ENCODE measurements around the gene TREM1. TPM values are rescaled to one million over a fixed set of nuclear protein-coding genes. Genes with fewer than 3 reads are reported as not detected.

TREM1 gene
- total RNA-seq, 1 experiment from 2014 or later = not detected

- Histone ChIP-seq H3K4me2 (no peak overlapping the region), H3K27me3 (ENCODE audit: insufficient read depth, low read depth) (peaks cover 36% of the 10 kb centered on the region; the same call in 1 of the 2 replicates), H3K79me2 (ENCODE audit: low read depth) (no peaks in the 10 kb centered on the region), H3K4me3 (no peak overlapping the region), H3K9me3 (ENCODE audit: insufficient read depth, low read depth) (no peaks in the 10 kb centered on the region), H3K4me1 (replicated peaks; ENCODE audit: insufficient read depth) (no peaks in the 10 kb centered on the region), H3F3A (ENCODE audit: insufficient read depth, low read depth) (no peaks in the 10 kb centered on the region), H2AFZ (no peak overlapping the region), H3K36me3 (ENCODE audit: low read depth) (no peaks in the 10 kb centered on the region), H3K27ac (no peak overlapping the region), H4K20me1 (ENCODE audit: insufficient read depth) (no peaks in the 10 kb centered on the region), H3K9me2 (ENCODE audit: insufficient read depth) (no peaks in the 10 kb centered on the region)
- intact Hi-C loops (cut with micrococcal nuclease; ENCODE audit: unreplicated experiment) = no loop called here
- TF ChIP-seq, protein P1, sequence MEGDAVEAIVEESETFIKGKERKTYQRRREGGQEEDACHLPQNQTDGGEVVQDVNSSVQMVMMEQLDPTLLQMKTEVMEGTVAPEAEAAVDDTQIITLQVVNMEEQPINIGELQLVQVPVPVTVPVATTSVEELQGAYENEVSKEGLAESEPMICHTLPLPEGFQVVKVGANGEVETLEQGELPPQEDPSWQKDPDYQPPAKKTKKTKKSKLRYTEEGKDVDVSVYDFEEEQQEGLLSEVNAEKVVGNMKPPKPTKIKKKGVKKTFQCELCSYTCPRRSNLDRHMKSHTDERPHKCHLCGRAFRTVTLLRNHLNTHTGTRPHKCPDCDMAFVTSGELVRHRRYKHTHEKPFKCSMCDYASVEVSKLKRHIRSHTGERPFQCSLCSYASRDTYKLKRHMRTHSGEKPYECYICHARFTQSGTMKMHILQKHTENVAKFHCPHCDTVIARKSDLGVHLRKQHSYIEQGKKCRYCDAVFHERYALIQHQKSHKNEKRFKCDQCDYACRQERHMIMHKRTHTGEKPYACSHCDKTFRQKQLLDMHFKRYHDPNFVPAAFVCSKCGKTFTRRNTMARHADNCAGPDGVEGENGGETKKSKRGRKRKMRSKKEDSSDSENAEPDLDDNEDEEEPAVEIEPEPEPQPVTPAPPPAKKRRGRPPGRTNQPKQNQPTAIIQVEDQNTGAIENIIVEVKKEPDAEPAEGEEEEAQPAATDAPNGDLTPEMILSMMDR (conservative IDR thresholded peaks at IDR 0.05) = no peak
- no peak for TF ChIP-seq EZH2 (IDR thresholded peaks at IDR 0.05; ENCODE audit: low read depth)
- ChIA-PET CTCF (no interaction called here), POLR2A (ENCODE audit: unreplicated experiment) (no interaction called here)
- no peak for DNase-seq
- BruUV-seq (replicated peaks) = no TSS peak
Observed at GRCh38 chr6:41273714-41274113, 12.8 kb downstream of the TREM1 start.

DNA sequence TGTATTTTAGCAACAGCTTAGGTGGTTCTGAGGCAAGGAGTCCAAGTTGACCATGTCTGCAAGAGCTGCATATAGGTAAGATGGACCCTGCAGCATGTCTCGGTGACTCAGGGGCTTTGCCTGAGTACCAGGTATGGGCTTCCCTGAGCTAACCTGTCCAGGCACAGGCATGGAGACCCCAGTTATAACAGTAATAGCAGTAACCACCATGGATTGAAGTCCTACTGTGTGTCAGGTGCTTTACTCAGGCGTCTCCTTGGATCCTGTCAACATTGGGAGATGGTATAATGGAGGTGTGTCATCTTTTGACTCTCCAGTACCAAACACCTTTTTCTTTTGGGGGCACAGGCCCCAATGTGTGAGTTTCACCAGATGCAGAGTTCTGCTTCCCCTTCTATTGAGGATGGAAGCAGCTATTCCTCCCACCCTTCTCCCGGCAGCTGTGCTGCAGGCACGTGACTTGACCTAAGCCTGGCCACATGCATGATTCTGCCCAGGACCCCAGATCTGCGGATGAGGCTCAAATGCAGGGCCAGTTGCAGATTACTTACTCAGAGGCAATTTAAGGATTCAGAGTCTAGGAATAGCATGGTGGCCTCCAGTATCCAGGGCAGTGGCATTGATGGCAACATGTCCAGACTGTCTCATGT, 13.8 kb downstream of the TREM1 start:
- H2AFZ ChIP-seq = no peak overlapping the region
- BruUV-seq (replicated peaks) = no TSS peak
- no peaks in the 10 kb centered on the region for H3K79me2 ChIP-seq (ENCODE audit: low read depth)

DNA sequence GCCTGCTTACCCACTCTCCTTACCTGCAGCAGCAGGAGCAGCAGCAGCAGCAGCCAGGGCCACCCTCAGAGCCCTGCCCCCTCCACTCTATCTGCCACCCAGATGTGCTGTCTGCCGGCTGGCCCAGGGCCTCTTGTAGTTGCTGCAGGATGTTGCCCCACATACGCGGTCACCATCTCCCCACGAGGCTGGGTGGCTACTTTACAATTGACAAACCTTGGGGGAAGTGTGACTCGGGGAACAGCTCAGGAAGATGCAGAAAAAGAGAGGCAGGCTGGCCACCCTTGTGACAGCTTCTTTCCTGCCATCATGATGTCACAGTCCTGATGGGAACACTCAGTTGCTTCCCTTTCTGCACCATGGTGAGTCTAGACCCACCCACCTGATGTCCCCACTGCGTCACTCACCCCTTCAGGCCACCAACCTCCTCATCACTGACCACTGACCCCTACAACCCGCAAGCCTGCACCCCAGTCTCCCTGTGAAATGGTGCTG, 14.5 kb downstream of the TREM1 start:
- intact Hi-C loops (cut with micrococcal nuclease; ENCODE audit: unreplicated experiment) = no loop called here
- Histone ChIP-seq H3K4me3 (no peak overlapping the region), H3F3A (ENCODE audit: insufficient read depth, low read depth) (no peaks in the 10 kb centered on the region), H3K27ac (no peak overlapping the region), H3K4me1 (replicated peaks; ENCODE audit: insufficient read depth) (no peaks in the 10 kb centered on the region), H3K9me2 (ENCODE audit: insufficient read depth) (no peaks in the 10 kb centered on the region), H4K20me1 (ENCODE audit: insufficient read depth) (no peaks in the 10 kb centered on the region), H3K27me3 (ENCODE audit: insufficient read depth, low read depth) (peaks cover 36% of the 10 kb centered on the region; the same call in 1 of the 2 replicates), H3K9me3 (ENCODE audit: insufficient read depth, low read depth) (no peaks in the 10 kb centered on the region), H3K4me2 (no peak overlapping the region), H3K79me2 (ENCODE audit: low read depth) (no peaks in the 10 kb centered on the region), H3K36me3 (ENCODE audit: low read depth) (no peaks in the 10 kb centered on the region), H2AFZ (no peak overlapping the region)
- TF ChIP-seq, protein P1 (conservative IDR thresholded peaks at IDR 0.05) = no peak
- TF ChIP-seq EZH2 (IDR thresholded peaks at IDR 0.05; ENCODE audit: low read depth) = no peak
- POLR2A ChIA-PET (ENCODE audit: unreplicated experiment) = no interaction called here
- no peak for DNase-seq
- CTCF ChIA-PET = no interaction called here
- no TSS peak for BruUV-seq (replicated peaks)

More for the DNA sequence above, 13.8 kb downstream of the TREM1 start:
- Histone ChIP-seq H3F3A (ENCODE audit: insufficient read depth, low read depth) (no peaks in the 10 kb centered on the region), H3K36me3 (ENCODE audit: low read depth) (no peaks in the 10 kb centered on the region), H3K27ac (no peak overlapping the region), H4K20me1 (ENCODE audit: insufficient read depth) (no peaks in the 10 kb centered on the region), H3K9me2 (ENCODE audit: insufficient read depth) (no peaks in the 10 kb centered on the region), H3K4me3 (no peak overlapping the region), H3K9me3 (ENCODE audit: insufficient read depth, low read depth) (no peaks in the 10 kb centered on the region), H3K4me2 (no peak overlapping the region), H3K4me1 (replicated peaks; ENCODE audit: insufficient read depth) (no peaks in the 10 kb centered on the region), H3K27me3 (ENCODE audit: insufficient read depth, low read depth) (peaks cover 36% of the 10 kb centered on the region; the same call in 1 of the 2 replicates)
- intact Hi-C loops (cut with micrococcal nuclease; ENCODE audit: unreplicated experiment) = no loop called here
- TF ChIP-seq EZH2 (IDR thresholded peaks at IDR 0.05; ENCODE audit: low read depth) = no peak
- TF ChIP-seq, protein P1 (conservative IDR thresholded peaks at IDR 0.05) = no peak
- ChIA-PET POLR2A (ENCODE audit: unreplicated experiment) (no interaction called here), CTCF (no interaction called here)
- DNase-seq = no peak

All from PC-9 (cell line).